Neural progenitor cell (in vitro differentiated cells): Measurements from ENCODE around the gene CASQ1. TPM values are rescaled to one million over a fixed set of nuclear protein-coding genes. Genes with fewer than 3 reads are reported as not detected.

ENCODE experiments used
- DNase-seq: peaks from one replicate; pipeline ENCODE4 v3.0.0-alpha.2; 2016; ENCODE audit warnings: low spot score
- H2AFZ ChIP-seq: fragments of 200-600 bp; sonication (generic); replicated peaks from 2 replicates; pipeline ENCODE4 v1.6.1; 2016; ENCODE audit warnings: antibody characterized with exemption
- H3F3A ChIP-seq: fragments of 200-600 bp; sonication (generic); 2 replicates; pipeline ENCODE4 v1.6.1; 2016; ENCODE audit warnings: antibody characterized with exemption, low read depth
- H3K27ac ChIP-seq: fragments of 200-600 bp; sonication (generic); 2 replicates; pipeline ENCODE4 v1.5.1; 2016; ENCODE audit warnings: mild to moderate bottlenecking
- H3K27me3 ChIP-seq: fragments of 200-600 bp; sonication (generic); 2 replicates; pipeline ENCODE4 v1.6.1; 2016; ENCODE audit warnings: mild to moderate bottlenecking, moderate library complexity
- H3K36me3 ChIP-seq: fragments of 200-600 bp; sonication (generic); 2 replicates; pipeline ENCODE4 v1.5.1; 2016
- H3K4me1 ChIP-seq: fragments of 200-600 bp; sonication (generic); 2 replicates; pipeline ENCODE4 v1.6.1; 2016; ENCODE audit warnings: mixed run types
- H3K4me2 ChIP-seq: fragments of 200-600 bp; sonication (generic); 2 replicates; pipeline ENCODE4 v1.6.1; 2016
- H3K4me3 ChIP-seq: fragments of 200-600 bp; sonication (generic); 2 replicates; pipeline ENCODE4 v1.5.1; 2016
- H3K79me2 ChIP-seq: fragments of 200-600 bp; sonication (generic); 2 replicates; pipeline ENCODE4 v1.6.1; 2016; ENCODE audit warnings: low read depth
- H3K9ac ChIP-seq: fragments of 200-600 bp; sonication (generic); 2 replicates; pipeline ENCODE4 v1.6.1; 2016
- H3K9me3 ChIP-seq: fragments of 200-600 bp; sonication (generic); 2 replicates; pipeline ENCODE4 v1.5.1; 2016; ENCODE audit warnings: low read depth
- H4K20me1 ChIP-seq: fragments of 200-600 bp; sonication (generic); 2 replicates; pipeline ENCODE4 v1.6.1; 2016; ENCODE audit warnings: low read depth
- H3K27ac Mint-ChIP-seq: 3 replicates; pipeline ENCODE4 v1.8.0; 2021; ENCODE audit warnings: mixed read lengths
- H3K27me3 Mint-ChIP-seq: 2 replicates; pipeline ENCODE4 v1.8.0; 2022; ENCODE audit warnings: low read depth, mild to moderate bottlenecking, inconsistent platforms, moderate library complexity, mixed read lengths; ENCODE audit not compliant: insufficient read depth
- H3K36me3 Mint-ChIP-seq: 3 replicates; pipeline ENCODE4 v1.8.0; 2021; ENCODE audit warnings: mixed read lengths
- H3K4me1 Mint-ChIP-seq: 3 replicates; pipeline ENCODE4 v1.8.0; 2021; ENCODE audit warnings: mixed read lengths
- H3K4me3 Mint-ChIP-seq: 3 replicates; pipeline ENCODE4 v1.8.0; 2021; ENCODE audit warnings: mild to moderate bottlenecking, moderate library complexity, mixed read lengths
- H3K9me3 Mint-ChIP-seq: 3 replicates; pipeline ENCODE4 v1.8.0; 2020; ENCODE audit warnings: mixed read lengths
- CTCF ChIP-seq: fragments of 200-600 bp; sonication (generic); IDR thresholded peaks from 2 replicates; pipeline ENCODE4 v1.5.1; 2017; ENCODE audit warnings: antibody characterized with exemption, mild to moderate bottlenecking
- EZH2 ChIP-seq: fragments of 200-600 bp; sonication (generic); IDR thresholded peaks from 2 replicates; pipeline ENCODE4 v1.6.1; 2017; ENCODE audit warnings: antibody characterized with exemption, mild to moderate bottlenecking, moderate library complexity
- EZH2phosphoT487 ChIP-seq: fragments of 200-600 bp; sonication (generic); IDR thresholded peaks from 2 replicates; pipeline ENCODE4 v1.6.1; 2017; ENCODE audit warnings: antibody characterized with exemption
- total RNA-seq: library from RNA; depleted of rRNA; stranded (reverse); fragments of >200 nt; gene quantifications from 2 replicates; pipeline ENCODE4 v1.2.3, GENCODE V29; 2015; ENCODE audit warnings: low replicate concordance

The CASQ1 gene
- total RNA-seq, 1 donor from 2014 or later = not detected

DNA sequence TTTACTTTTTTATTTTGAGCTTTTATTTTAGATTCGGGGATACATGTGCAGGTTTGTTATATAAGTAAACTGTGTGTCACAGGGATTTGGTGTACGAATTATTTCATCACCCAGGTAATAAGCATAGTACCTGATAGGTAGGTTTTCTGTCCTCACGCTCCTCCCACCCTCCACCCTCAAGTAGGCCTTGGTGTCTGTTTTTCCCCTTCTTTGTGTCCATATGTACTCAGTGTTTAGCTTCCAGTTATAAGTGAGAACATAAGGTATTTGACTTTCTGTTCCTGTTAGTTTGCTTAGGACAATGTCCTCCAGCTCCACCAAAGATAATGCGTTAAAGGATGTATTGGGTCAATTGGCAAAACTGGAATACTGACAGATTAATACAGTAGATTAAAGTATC, 33.2 kb upstream of the CASQ1 start:
- Histone ChIP-seq H3K4me2 (no peak overlapping the region), H3K79me2 (no peaks in the 10 kb centered on the region), H3F3A (no peaks in the 10 kb centered on the region), H3K9me3 (no peaks in the 10 kb centered on the region), H3K36me3 (no peaks in the 10 kb centered on the region), H3K27me3 (no peaks in the 10 kb centered on the region), H3K4me3 (no peak overlapping the region), H3K4me1 (no peaks in the 10 kb centered on the region), H2AFZ (no peak overlapping the region), H3K9ac (no peak overlapping the region), H3K27ac (no peak overlapping the region), H4K20me1 (no peaks in the 10 kb centered on the region)
- DNase-seq = no peak
- Mint-ChIP-seq H3K9me3 (no peaks in the 10 kb centered on the region), H3K27me3 (peaks cover 4% of the 10 kb centered on the region), H3K27ac (no peak overlapping the region), H3K4me3 (no peak overlapping the region), H3K4me1 (peaks cover 12% of the 10 kb centered on the region), H3K36me3 (no peaks in the 10 kb centered on the region)
- TF ChIP-seq EZH2 = no peak
- TF ChIP-seq CTCF = no peak
- TF ChIP-seq EZH2phosphoT487 = no peak

DNA sequence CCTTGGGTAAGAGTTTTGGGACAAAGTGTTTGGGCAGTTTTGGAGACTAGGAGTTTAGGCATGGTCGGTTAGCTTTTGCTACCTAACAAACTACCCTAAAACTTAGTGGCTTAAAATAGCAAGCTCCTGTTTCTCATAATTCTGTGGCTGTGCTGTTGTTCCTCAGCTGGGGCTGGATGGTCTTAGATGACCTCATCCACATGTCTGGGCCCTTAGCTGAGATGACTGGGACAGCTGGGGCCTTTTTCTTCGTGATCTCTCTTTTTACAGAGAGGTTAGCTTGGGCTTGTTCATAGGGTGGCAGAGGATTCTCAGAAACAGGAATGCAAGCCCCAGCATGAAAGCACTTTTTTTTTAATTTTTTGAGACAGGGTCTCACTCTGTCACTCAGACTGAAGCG, 32.3 kb upstream of the CASQ1 start:
- peaks cover 14% of the 10 kb centered on the region for H3K4me1 Mint-ChIP-seq
- no peaks in the 10 kb centered on the region for H3K36me3 ChIP-seq
- peaks cover 3% of the 10 kb centered on the region for H3K4me1 ChIP-seq
- H3K79me2 ChIP-seq = no peaks in the 10 kb centered on the region
- H2AFZ ChIP-seq = no peak overlapping the region
- H3K4me3 ChIP-seq = no peak overlapping the region
- H3K9ac ChIP-seq = no peak overlapping the region
- no peaks in the 10 kb centered on the region for H4K20me1 ChIP-seq
- H3K9me3 ChIP-seq = no peaks in the 10 kb centered on the region
- H3K4me3 Mint-ChIP-seq = no peak overlapping the region
- no peak overlapping the region for H3K27ac Mint-ChIP-seq
- H3K27me3 ChIP-seq = no peaks in the 10 kb centered on the region
- no peaks in the 10 kb centered on the region for H3K36me3 Mint-ChIP-seq
- H3K4me2 ChIP-seq = no peak overlapping the region
- H3F3A ChIP-seq = no peaks in the 10 kb centered on the region
- no peak for DNase-seq
- TF ChIP-seq EZH2phosphoT487 (no peak), CTCF (no peak), EZH2 (no peak)
- no peaks in the 10 kb centered on the region for H3K9me3 Mint-ChIP-seq
- peaks cover 4% of the 10 kb centered on the region for H3K27me3 Mint-ChIP-seq
- H3K27ac ChIP-seq = no peak overlapping the region

DNA sequence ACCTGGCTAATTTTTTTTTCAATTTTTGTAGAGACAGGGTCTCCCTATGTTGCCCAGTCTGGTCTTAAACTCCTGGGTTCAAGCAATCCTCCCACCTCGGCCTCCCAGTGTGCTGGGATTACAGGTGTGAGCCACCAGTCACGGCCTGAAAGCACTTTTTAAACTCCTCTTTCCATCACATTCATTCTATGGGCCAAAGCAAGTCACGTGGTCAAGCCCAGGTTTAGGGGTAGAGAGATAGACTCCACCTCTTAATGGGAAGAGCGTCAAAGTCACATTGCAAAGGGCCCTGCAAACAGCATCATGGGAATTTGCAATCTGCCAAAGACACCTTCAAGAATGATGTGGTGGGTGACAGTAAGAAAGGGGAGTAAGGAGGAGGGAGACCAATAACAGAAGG, 31.8 kb upstream of the CASQ1 start:
- DNase-seq = no peak
- Histone ChIP-seq H3K4me3 (no peak overlapping the region), H3K4me2 (no peak overlapping the region), H3K36me3 (no peaks in the 10 kb centered on the region), H3K9me3 (no peaks in the 10 kb centered on the region), H4K20me1 (no peaks in the 10 kb centered on the region), H2AFZ (no peak overlapping the region), H3F3A (no peaks in the 10 kb centered on the region), H3K4me1 (peaks cover 3% of the 10 kb centered on the region), H3K27ac (no peak overlapping the region), H3K27me3 (no peaks in the 10 kb centered on the region), H3K9ac (no peak overlapping the region), H3K79me2 (no peaks in the 10 kb centered on the region)
- Mint-ChIP-seq H3K4me1 (peaks cover 16% of the 10 kb centered on the region), H3K27me3 (peaks cover 5% of the 10 kb centered on the region), H3K4me3 (no peak overlapping the region), H3K9me3 (peaks cover under 1% of the 10 kb centered on the region), H3K36me3 (no peaks in the 10 kb centered on the region), H3K27ac (no peak overlapping the region)
- no peak for TF ChIP-seq EZH2phosphoT487
- no peak for TF ChIP-seq CTCF
- TF ChIP-seq EZH2 = no peak

- H3K27ac ChIP-seq = no peak overlapping the region
- H3K9me3 ChIP-seq = no peaks in the 10 kb centered on the region
- H3K4me3 Mint-ChIP-seq = no peak overlapping the region
- no peak overlapping the region for H3K4me2 ChIP-seq
- H3K4me3 ChIP-seq = no peak overlapping the region
- no peaks in the 10 kb centered on the region for H3K27me3 ChIP-seq
- DNase-seq = no peak
- H3F3A ChIP-seq = no peaks in the 10 kb centered on the region
- no peak overlapping the region for H3K27ac Mint-ChIP-seq
- no peaks in the 10 kb centered on the region for H4K20me1 ChIP-seq
- H3K27me3 Mint-ChIP-seq = peaks cover 8% of the 10 kb centered on the region
- H2AFZ ChIP-seq = no peak overlapping the region
- peaks cover 3% of the 10 kb centered on the region for H3K4me1 ChIP-seq
- H3K79me2 ChIP-seq = no peaks in the 10 kb centered on the region
- H3K9me3 Mint-ChIP-seq = peaks cover 3% of the 10 kb centered on the region
- TF ChIP-seq EZH2phosphoT487 = no peak
- no peak for TF ChIP-seq CTCF
- TF ChIP-seq EZH2 = no peak
- H3K9ac ChIP-seq = no peak overlapping the region
- no peaks in the 10 kb centered on the region for H3K36me3 Mint-ChIP-seq
- H3K4me1 Mint-ChIP-seq = peaks cover 18% of the 10 kb centered on the region
- no peaks in the 10 kb centered on the region for H3K36me3 ChIP-seq
Observed at GRCh38 chr1:160159846-160160245, 30.5 kb upstream of the CASQ1 start.
